GDM1 (cell line): ENCODE measurements around the gene MLLT3.

Experiments
- DNase-seq: peaks from one replicate; lab custom pipeline; 2025; lab: John Stamatoyannopoulos, UW

The MLLT3 gene

DNA sequence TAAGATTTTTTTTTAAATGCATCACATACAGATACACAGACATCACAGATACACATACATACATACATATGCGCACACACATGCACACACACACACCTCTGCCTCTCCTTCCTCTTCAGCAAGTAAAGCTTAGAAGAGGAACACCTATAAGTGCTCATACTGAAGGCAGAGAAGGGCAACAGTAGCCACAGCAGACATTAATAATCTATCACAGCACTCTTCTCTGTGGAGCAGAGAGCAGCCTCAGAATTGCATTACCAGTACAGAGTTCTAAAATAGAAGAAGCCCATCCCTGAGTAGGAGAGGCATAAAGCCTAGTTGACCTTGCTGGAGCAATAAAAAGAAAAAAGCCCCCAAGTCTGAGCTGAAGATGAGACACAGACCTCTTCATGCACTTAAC is 110.6 kb downstream of the MLLT3 start:
- DNase-seq: no peak

DNA sequence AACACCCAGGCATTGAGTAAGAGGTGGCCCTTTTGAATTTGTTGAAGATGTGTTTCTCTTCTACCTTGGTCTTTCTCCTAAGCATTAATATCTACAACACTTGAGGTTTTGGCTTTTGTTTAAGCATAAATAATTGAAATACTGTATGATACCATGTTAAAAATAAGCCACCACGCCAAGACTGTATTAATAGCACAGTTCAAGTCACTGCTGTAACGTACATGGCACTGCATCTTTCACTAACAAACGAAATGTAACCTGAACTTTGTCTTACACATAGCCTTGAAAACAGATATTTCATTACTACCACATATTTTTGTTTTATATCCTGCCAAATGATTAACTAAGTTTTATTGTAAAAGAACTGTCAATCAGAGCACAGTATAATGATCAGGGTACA is 112.8 kb downstream of the MLLT3 start:
- no peak for DNase-seq

DNA sequence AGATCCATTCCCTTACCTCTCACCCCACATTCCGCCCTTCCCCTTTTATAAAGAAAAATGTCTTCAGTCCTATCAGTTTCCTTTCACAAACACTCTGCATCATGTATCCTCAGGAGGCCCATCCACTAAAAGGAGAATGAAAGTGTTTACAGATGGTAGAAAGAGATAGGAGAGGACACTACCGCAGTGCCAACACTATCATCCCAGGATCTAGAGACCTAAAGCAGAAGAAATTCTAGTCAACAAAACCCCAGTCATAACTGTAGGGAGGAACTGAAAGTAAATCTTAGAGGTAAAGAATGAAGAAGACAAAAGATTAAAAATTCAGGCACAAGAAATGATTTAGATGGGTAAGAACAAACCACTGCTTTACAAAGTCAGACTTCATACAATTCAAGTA is 114.1 kb downstream of the MLLT3 start:
- DNase-seq: no peak

DNA sequence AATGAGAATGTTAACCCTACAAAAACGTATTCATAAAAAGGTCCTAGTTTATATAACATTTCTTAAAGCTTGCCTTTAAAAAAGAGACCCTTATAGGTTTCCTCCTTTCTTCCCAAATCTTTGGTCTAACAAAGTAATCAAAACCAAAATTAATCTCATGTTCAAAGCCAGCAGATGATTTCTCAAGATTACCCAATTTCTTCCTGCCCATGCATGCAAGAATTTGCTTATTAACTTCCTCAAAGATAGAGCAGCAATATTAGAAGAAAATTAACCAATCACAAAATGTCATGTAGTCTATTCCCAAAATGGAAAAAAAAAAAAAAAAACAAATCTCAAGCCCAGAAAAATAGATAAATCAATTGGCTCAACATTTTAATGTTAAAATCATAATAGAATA is 114.9 kb downstream of the MLLT3 start:
- no peak for DNase-seq

DNA sequence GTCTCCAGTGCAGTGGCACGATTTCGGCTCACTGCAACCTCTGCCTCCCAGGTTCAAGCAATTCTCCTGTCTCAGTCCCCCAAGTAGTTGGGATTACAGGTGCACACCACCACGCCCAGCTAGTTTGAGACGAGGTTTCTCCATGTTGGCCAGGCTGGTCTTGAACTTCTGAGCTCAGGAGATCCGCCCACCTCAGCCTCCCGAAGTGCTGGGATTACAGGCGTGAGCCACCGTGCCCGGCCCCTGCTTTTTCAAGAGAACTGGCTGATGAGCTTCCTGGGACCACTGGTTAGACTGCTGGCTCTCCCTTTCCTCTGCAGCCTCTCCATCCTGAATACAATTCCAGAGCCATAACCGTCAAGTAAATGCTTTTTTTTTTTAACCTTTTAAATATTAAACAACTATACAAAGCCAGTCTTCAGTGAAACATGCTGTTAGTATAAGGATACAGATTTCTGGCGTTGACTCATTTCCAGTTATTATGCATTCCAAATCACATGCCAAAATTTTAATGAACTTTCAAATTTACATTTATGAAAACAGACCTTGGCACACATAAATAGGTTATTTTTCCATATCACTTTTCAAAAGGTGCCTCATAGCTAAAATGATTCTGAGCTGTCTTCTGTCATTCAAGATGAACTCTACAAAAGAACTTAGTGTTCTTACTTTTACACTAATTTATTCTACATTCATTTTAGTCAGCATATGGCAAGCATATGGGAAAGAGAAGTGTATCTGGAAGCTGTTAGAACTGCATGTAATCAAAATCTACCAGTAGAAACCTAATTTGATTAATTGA is 116.0 kb downstream of the MLLT3 start:
- DNase-seq: no peak

DNA sequence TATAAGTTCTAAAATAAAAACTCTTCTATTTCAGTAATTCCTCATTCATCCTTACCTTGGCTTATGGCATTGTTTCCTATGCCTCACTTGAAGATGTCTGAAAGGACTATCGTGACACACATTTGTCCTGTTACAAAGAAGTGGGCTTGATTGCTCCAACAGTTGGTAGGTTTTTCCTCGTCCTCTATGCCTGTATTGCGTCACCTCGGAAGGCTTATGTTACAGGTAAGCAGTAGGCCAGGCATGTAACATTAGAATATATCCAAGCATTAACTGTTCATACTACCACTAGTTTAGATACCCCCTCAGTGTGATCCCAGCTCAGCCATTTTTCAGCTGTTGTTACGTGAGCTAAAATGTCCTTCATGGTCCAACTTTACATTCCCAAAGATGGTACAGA is 116.7 kb downstream of the MLLT3 start:
- DNase-seq: no peak

DNA sequence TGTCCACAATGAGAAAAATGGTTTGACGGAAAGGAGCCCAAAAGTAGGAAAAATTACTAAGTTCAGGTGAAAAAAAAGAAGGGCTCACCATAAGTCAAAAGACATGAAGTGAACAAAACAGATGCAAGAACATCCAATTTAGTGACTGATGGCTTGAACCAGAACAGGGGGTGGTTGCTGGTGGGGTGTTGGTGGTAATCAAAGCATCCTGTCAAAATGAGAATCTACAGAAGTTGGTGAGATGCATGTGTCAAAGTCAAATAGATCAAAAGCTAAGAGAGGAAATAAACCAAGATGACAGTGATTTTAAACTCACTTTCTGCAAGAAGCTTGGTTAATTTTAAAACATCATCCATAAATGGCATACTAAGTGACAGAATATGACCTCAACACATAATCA is 117.4 kb downstream of the MLLT3 start:
- no peak for DNase-seq

DNA sequence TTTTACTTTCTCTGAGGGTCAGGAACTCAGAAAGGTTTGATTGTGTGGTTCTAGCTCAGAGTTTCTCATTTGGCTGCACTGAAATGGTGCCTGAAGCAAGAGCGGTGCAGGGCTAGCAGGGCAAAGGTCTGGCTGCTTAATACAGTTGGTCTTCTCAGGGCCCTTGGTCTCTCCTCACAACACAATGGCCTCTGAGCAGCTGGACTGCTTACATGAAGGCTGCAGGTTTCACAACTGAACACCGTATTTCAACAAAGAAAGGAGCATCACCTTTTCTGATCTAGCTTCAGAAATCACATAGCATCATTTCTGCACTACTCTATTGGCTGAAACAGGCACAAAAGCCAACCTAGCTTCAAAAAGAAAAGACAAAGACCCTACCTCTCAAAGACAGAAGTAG is 122.2 kb downstream of the MLLT3 start:
- DNase-seq: no peak

DNA sequence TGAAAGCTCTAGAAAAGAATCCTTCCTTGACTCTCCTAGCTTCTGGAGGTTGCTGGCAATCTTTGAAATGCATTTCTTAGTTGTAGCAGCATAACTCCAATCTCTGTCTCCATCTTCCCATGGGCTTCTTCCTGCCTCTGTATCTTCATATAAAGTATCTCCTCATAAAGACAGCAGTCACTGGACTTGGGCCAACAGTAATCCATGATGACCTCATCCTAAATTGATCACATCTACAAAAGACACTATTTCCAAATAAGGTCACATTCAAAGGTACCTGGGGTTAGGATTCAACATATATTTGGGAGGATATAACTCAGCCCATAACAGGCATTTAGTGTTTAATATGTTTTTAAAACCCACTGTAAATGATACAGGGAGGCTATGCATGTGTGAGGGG is 123.3 kb downstream of the MLLT3 start:
- DNase-seq: no peak

DNA sequence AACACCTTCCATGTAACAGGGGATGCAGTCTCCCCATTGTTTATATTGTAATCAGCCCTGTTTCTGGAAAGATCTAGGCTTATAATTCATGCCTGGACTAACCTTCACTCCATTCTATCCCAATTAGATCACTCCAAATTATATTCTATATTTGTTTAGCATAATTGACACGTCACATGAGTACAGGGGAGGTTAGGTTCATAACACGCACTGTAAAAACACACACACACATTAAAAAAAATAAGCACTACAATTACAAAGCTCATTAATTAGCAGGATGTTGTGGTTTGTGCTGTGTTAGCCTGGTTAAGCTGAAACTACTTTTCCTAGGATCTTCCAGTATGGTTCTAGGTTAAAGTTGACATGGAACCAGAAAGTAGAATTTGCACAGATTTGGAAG is 126.0 kb downstream of the MLLT3 start:
- no peak for DNase-seq

DNA sequence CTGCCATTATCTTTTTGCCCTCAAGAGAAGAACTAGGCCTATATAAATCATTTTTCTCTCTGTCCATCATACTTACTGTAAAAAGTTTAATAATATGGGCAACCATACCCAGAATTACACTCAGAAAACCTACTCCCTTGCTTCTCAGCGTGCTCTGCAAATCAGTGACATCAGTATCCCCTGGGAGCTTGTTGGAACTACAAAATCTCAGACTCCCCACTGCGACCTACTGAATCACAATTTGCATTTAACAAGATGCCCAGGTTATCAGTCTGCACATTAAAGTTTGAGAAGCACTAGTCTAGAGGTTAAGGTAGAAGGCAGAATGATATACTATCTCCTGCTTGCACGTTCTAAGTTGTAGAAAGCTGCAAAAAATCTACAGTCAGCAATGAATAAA is 127.2 kb downstream of the MLLT3 start:
- no peak for DNase-seq

DNA sequence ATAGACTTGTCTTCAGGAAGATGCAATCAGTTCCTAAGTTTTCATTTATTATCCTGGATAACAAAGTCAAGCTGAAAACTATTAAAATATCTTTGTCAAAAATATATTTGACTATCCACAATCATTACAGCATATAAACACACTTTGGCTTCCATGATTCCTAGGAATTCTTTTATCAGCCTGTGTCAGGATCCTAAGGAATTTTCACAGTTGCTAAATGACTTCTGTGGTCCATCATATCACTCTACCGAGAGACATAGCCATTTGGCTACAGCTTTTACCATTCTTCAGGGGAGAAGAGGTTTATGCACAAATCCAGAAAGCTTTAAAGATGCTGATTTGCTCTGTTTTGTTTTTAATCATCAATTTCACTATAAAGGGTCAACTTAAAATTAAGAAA is 128.3 kb downstream of the MLLT3 start:
- DNase-seq: no peak

DNA sequence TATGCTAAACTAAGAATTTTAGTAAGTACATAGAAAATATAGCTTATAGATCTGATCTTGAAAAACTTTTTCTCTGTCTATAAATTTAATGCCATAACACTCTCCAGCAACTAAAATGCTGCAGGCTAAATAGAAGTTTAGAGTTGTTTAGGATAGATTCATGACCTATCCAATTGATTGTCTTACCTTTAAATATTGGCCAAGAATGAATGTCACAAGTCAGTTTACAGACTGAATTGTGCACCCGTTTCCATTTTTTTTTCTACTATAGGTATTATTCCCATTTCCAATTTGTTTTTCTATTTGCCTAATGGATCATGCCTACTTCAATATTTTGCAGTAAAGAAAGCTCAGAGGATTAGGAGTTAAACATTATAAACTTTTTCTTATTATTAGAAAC is 129.5 kb downstream of the MLLT3 start:
- DNase-seq: no peak

DNA sequence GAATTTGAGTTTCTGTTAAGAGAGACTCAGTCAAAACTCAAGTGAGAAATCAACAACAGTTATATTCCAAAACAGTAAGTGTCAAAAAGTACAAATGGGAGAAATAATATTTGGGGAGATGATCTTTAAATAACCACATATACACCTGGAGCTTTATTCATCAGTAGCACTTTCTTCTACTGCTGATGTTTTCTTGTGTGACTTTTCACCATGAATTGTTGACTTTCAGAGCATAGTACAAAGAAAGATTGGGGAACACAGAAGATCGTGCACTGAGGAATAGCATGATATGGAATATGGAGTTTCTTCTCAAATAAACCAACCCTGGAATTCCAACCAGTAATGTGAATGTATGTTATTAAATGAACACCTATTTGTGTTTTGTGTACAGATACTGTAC is 130.7 kb downstream of the MLLT3 start:
- DNase-seq: no peak

DNA sequence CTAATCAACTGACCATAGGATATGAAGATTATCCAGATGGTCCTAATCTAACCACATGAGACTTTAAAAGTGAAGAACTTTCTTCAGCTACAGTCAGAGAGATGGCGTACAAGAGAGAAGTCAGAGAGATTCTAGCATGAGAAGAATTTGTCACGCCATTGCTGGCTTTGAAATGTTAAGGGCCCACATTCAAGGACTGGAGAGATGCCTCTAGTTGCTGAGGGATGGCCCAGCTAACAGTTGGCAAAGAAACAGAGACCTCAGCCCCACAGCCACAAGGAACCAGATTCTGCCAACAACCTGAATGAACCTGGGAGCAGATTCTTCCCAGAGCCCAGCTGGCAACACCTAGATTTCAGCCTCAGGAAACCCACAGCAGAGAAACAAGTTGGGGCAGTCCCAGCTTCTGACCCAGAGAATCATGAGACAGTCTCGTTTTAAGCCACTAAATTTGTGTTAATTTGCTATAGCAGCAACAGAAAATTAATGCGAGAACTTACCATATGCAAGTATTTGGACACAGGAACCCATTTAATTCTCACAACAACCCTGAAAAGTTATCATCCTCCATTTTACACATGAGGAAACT is 132.0 kb downstream of the MLLT3 start:
- DNase-seq: no peak

DNA sequence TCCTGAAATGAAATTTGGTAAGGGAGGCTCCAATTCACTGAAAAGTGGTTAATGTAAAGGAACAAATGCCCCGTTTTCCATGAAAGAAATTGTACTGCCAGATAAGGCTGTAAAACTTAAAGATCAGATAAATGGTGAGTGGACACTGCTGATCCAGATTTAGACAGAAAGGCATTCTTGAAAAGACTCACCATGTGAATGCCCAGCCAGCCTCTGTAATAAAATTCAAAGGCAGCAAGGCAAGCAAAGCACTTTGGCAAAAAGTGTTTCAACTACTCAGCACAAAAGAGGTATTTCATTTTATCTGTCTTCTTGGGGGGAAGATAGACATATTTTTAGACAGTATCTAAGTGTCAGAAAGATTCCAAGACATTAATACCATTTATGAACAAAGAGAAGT is 133.6 kb downstream of the MLLT3 start:
- DNase-seq: no peak

DNA sequence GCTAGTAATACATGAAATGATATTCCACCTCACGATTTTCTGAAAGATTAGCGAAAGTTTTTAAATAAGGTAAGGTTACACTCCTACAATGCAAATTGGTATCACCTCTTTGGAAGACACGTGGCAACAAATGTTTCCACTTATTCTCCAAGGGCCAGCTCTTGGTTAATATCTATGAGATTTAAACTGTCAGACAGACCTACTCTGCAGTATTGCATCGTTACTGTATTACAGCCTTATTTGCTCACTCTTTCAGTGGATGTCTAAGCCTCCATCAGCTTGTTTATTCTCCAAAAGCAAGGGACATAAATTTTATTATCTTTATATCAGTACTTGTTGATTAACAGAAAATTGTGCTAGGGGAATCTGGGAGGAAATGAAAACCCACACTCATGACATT is 135.7 kb downstream of the MLLT3 start:
- no peak for DNase-seq

DNA sequence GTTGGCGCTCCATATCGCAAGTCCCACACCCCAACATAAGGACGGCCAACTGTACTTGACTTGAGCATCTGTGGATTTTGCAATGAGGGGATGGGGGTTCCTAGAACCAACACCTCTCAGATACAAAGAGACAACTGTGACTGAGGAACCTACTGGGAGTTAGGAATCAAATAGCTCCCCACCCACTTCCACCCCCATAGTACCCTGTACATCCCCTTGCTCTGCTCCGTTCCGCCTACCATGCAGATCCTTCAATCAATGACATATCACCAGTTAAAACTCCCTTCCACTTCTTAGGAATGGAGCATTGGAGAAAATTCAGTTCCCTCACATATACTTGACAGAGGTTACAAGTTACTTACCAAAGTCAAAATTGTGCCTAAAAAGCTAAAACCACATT is 140.9 kb downstream of the MLLT3 start:
- no peak for DNase-seq

DNA sequence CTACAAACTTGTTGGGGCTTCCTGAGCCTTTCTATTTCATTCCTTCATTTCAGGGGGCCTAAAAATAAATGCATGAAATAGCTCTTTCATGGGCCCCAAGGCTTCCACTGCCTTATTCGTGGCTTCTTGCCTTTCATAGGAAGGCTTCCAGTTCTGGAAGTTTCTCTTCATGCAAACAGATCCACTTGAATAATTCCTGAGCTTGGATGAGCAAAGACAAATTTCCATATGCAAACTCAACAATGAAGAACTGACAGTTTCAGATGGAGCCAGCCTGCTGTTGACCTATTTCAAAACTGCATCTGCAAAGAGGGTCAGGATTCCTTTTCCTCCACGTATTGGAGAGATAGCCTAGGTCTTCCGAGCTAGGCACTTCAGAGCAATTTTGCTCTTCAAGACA is 142.1 kb downstream of the MLLT3 start:
- no peak for DNase-seq

DNA sequence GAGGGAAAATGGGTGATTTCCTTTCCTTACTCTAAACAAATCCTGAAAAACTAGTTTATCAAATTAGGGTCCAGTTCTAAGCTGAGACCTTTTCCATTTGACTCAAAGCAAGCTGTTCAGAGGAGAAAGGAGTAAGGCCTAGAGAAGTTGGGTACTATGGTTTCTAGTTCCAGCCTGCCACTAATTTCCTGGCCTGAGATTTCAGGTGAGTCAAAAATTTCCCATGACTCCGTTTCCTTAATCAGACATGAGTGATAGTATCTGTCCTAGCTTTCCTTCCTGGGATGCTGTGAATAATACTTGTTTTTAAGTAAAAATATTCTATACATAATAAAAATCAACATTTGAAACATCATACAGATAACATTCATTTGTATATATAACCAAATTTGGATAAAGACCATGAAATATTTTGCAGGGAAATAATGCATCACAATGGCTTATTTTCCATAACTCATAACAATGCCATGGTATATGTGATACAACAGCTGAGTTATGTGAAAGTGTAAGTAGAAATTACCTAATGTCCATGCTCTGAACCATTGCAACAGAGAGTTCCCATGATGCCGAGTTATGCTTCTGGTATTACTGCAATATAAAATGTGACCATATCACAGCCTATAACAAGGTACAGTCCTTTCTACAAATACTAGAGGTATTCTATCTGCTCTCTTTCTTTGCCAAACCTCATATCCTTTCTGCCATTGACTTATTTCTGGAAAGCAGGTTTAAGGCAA is 142.7 kb downstream of the MLLT3 start:
- DNase-seq: no peak

DNA sequence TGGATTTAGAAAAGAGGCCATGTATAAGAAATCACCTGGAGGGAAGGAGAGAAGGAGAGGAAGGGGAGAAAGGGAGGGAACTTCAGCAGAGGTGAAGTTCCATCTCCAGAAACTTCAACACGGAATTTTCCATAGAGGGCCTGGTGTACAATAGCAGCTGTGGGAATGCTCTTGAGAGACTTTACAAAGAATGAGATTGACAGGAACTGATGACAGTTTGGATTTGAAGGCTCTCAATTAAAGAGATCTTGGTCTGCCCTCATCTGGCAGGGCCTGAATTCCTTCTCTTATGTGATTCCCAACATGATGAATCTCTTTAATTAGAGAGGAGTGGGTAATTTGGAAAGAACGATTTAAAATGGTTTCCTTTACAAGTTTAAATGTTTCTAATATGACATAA is 143.5 kb downstream of the MLLT3 start:
- no peak for DNase-seq

DNA sequence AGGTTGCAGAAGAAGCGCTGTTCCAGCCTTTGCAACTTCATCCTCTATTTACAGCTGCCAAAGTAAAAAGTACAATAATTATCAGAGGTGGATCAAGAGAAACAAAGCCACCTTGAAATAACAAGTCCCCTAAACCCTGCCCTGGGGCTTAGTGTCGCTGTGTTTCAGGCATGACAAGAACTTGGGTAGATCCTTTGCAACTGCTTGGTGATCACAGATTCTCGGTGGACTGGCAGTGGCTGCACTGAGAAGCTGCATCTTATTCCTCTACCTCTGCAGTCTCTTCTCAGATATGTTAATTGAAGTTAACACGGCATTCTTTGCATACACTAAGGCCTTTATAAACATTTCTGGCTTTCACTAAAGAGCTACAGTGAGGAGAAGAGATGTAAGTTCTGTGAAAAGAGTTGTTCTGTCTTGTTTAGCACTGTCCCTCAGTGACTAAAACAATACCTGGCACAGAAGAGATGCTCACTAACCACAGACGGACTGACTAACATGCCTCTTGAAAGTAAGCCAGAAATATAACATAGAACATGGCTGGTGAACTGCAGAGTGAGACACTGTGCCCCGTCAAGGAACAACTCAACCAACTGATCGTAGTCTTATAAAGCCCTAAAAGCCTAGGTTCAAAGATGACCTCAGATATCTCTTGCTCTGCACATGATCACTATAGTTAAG is 144.2 kb downstream of the MLLT3 start:
- DNase-seq: no peak
